GM21619 (cell line): ENCODE results near the gene KLF4.
A peak's percentile ranks its signal among the peaks of the same experiment; 100 is the strongest.
"Not testable (repeated sequence)": the region's sequence is repeated elsewhere in the genome, so short reads cannot be mapped to it uniquely, and the experiment has no call there.

ENCODE experiments used
- ATAC-seq: cut with Tn5 transposase; IDR thresholded peaks from one replicate; pipeline ENCODE4 v1.9.1; 2021; ENCODE audit not compliant: unreplicated experiment

Gene KLF4

DNA sequence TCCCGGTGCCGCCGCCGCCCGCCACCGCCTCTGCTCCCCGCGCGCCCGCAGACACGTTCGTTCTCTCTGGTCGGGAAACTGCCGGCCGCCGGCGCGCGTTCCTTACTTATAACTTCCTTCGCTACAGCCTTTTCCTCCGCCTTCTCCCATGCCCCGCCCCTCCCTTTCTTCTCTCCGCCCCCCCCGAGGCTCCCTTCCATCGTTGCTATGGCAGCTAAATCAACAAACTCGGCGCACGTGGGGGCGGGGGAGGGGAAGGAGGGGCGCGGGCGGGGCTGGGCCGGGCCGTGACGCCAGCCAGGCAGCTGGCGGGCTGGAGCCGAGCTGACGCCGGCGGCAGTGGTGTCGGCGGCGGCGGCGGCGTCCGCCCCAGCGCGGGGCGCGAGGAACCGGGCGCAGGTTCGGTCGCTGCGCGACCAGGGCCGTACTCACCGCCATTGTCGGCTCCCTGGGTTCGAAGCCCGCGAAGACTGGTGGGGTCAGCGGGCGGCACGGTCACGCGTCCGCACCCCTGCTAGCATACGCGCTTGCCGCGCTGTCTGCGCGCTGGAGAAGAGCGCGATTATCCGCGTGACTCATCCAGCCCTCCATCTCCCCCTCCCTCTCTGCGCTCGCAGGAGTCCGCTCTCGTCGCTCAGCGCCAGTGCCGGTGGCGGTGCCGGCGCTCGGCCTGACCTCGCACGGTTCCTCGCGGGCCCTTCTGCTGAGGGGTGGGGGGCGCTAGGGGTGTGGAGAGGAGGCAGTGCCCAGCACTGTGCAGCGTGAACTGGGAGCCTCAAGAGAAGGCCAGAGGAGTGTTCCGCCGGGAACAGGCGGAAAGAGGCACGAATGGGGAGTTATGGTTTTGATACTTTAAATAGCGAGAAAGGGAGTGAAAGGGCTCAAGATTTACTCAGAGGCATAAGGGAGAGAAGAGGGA, at the start of gene KLF4:
TSS of gene KLF4 (minus strand) at position 83 of the 919 bp plus-strand sequence. CDS start 597 bp downstream, outside the sequence.
- ATAC-seq = peak; percentile 56

GRCh38 chr9:107536462-107536861, 46.9 kb upstream of the KLF4 start:
- no peak for ATAC-seq

GRCh38 chr9:107534510-107535078, 45.0 kb upstream of the KLF4 start:
- no peak for ATAC-seq

- ATAC-seq = no peak
These were observed 41.1 kb upstream of the KLF4 start for GRCh38 chr9:107530679-107531078.

DNA sequence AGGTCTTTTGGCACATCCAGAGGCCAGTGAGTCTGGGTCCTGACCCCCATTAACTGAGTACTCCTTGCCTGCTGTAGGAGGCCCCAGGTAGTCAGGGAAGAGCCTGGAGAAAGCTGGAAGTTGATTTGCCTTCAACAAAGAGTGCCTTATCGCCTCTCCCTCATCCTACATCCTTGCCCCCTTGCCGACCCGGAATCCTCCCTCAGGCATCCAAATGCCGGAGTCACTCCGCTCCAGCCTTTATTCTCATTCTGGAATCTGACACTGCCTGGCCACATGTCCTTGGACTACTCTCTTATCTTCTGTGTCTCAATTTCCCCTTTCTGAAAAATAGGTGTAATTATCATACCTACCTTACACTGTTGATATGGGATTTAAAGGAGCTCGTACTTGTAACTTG, 39.1 kb upstream of the KLF4 start:
- ATAC-seq = no peak

GRCh38 chr9:107523539-107523938, 34.0 kb upstream of the KLF4 start:
- no peak for ATAC-seq

DNA sequence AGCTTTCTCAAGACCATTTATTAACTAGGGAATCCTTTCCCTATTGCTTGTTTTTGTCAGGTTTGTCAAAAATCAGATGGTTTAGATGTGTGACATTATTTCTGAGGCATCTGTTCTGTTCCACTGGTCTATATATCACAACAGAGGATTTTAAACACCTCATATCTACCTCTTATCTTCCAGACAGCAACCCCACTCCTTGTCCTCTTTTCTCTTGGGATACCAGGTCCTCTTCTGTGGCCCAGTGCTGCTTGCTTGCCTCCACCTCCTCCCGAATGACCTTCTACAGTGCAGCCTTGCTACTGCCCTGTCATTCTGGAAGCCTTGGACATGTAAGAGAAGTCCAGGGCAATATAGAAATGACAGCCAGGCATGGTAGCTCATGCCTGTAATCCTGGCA, 30.6 kb upstream of the KLF4 start:
- ATAC-seq = no peak

DNA sequence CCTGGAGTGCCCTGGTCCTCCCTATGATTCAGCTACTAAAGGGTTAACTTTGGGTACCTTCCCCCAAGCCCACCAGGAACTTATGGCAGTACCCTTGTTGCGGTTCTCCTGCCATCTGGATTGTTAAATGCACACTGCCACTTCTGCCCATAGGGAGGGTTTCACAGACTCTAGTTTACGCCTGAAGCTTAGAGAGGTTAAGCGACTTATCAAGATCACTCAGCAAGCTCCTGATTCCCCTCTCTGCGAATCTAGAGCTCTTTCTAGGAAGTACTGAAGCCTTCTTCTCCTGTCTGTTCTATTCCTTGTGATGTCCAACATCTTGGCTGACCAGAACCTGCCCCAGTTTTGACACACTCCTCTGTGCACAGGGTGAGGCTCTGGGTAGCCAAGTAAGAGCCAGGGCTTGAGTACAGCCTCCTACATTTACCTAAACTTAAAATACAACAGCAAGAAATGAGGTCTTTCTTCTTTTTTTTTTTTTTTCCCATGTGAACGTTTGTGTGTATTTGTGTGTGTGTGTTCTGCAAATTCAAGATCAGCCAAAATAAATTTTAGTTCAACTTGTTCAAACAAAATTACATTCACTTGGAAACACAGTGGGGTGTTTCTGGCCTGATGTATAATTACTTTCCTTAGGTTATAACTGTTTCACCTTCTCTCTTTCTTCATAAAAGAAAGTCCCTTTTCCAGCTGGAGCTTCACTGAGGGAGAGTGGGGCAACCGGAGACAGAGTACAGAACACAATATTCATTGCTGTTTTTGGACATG, 28.7 kb upstream of the KLF4 start:
- ATAC-seq = no peak

GRCh38 chr9:107513464-107514100, 24.0 kb upstream of the KLF4 start:
- ATAC-seq = no peak

GRCh38 chr9:107504585-107505455, 15.3 kb upstream of the KLF4 start:
- no peak for ATAC-seq

DNA sequence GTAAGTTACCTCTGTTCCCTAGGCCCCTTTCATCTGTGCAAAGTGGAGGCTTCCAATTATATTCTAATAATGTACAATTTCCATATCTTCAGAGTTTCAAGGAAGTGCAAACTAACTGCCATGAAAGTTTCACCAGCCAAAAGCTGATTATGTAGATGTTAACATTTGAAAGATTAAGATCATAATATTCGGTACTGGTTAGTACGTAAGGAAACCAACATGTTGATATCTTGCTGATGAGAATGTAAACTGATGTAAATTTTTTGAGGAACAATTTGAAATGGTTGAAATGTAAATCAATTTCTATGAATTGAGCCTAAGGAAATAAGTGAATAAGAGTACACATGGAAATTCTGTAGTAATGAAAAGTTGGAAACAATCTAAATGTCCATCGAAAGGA, 12.9 kb upstream of the KLF4 start:
- no peak for ATAC-seq

DNA sequence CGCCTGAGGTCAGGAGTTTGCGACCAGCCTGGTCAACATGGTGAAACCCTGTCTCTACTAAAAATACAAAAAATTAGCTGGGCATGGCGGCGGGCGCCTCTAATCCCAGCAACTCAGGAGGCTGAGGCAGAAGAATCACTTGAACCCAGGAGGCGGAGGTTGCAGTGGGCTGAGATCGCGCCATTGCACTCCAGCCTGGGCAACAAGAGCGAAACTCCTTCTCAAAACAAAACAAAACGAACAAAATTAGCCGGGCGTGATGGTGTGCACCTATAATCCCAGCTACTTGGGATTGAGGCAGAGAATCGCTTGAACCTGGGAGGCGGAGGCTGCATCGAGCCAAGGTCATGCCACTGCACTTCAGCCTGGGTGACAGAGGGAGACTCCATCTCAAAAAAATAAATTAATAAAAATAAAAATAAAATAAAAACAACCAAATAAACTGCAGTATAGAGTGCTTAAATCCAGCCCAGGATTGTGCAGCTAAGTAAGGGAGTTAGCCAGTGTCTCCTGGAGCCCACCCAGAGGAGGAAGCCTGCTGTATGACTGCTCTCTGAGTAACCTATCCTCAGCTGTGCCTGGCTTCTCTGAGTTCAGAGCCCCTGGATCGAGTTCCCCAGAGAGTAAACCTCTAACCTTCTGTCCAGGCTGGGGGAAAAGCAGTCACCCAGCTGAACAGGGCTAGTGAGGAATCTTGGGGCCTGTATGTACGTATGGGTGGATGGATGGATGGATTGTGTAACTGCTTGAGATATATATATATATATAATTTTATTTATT, 11.0 kb upstream of the KLF4 start:
- ATAC-seq = not testable (repeated sequence)

DNA sequence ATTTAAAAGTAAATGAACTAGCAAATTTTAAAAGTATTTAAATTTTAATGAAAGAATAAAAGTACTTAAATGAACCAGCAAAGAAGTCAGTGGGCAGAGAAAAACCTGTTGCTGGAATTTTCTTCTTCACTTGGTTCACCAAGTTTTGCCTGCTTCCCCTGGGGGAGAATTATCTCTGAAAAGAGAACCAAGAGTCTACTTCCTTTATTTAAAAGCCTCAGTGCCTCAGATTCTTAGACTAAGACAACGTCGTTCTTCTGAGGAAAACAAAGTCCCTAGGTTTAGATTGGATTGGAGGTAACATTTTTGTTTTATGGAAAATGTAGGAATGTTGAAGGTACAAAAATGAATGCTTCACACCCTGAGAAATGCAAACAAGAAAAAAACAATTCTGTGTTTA, 7.4 kb upstream of the KLF4 start:
- no peak for ATAC-seq

- ATAC-seq = no peak
These were observed 2.9 kb upstream of the KLF4 start for GRCh38 chr9:107492381-107492970.

- ATAC-seq = no peak
These were observed 1.8 kb upstream of the KLF4 start for GRCh38 chr9:107491081-107492053.

DNA sequence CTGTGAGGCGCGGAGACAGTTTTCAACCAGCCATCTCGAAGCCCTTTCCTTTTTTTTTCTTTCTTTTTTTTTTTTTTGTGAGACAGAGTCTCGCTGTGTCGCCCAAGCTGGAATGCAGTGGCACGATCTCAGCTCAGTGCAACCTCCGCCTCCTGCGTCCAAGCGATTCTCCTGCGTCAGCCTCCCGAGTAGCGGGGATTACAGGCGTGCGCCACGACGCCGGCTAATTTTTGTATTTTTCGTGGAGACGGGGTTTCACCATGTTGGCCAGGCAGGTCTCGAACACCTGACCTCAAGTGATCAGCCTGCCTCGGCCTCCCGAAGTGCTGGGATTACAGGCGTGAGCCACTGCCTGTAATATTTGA, 1.0 kb upstream of the KLF4 start:
- not testable (repeated sequence) for ATAC-seq

DNA sequence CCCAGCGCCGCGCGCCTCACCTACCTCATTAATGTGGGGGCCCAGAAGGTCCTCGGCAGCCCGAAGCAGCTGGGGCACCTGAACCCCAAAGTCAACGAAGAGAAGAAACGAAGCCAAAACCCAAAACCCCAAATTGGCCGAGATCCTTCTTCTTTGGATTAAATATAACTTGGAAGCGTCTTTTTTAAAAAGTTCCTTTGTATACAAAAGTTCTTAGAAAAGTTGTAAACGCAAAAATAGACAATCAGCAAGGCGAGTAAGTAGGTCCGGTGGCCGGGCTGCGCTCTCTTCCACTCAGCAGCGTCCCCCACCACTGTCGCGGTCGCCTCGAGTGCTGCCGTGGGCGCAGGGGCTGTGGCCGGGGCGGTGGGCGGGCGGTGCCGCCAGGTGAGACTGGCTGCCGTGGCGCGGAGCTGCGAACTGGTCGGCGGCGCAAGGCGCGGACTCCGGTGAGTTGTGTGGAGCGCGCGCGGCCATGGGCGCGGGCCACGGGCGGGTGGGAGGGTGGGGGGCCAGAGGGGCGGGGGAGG, 360 bp downstream of the KLF4 start:
- ATAC-seq = peak; percentile 33
